GM12878 (cell line): ENCODE data around the gene FAM83G. TPM values are rescaled to one million over a fixed set of nuclear protein-coding genes. Genes with fewer than 3 reads are reported as not detected.

Experiments used
- ATAC-seq: fragments of 200-7000 bp; cut with Tn5 transposase; 3 replicates; pipeline ENCODE4 v1.9.1; 2020; ENCODE audit warnings: mild to moderate bottlenecking, moderate library complexity
- BruUV-seq: library from RNA; stranded (reverse); fragments of 400-500 nt; replicated peaks from 2 replicates; lab custom pipeline; 2021; lab: Mats Ljungman, UMichigan
- CTCF ChIA-PET: fragments of 300-600 bp; sonication (Branson Sonifier 250); formaldehyde crosslinking; extraction: SDS; loops from one replicate; lab custom pipeline; 2021; ENCODE audit warnings: inconsistent platforms; lab: Yijun Ruan, JAX
- POLR2A ChIA-PET: fragments of 350-600 bp; formaldehyde crosslinking; extraction: SDS; loops from one replicate; lab custom pipeline; 2021; ENCODE audit warnings: inconsistent platforms; lab: Charles Lee
- RAD21 ChIA-PET: fragments of 300-600 bp; sonication (Branson Sonifier 250); formaldehyde crosslinking; loops from one replicate; lab custom pipeline; 2023; ENCODE audit warnings: antibody characterized with exemption; ENCODE audit not compliant: unreplicated experiment; lab: Charles Lee
- SMC1A ChIA-PET: fragments of 300-600 bp; sonication (Branson Sonifier 250); formaldehyde crosslinking; loops from one replicate; lab custom pipeline; 2023; ENCODE audit not compliant: unreplicated experiment, uncharacterized antibody; lab: Charles Lee
- DNase-seq: peaks from one replicate; pipeline ENCODE4 v3.0.0-alpha.2; 2011; ENCODE audit warnings: low read depth, low spot score
- FAIRE-seq: peaks from 3 replicates; lab custom pipeline; 2011; peaks lifted over from hg19 to GRCh38; lab: Jason Lieb, UNC
- H2AFZ ChIP-seq: 2 replicates; pipeline ENCODE4 v1.6.0; 2011; ENCODE audit warnings: low read depth, low read length, control low read depth; ENCODE audit not compliant: control insufficient read depth
- H3K27ac ChIP-seq: 2 replicates; pipeline ENCODE4 v1.5.1; 2011; ENCODE audit warnings: control low read depth; ENCODE audit not compliant: control insufficient read depth, insufficient read depth
- H3K27me3 ChIP-seq, 2 experiments: replicated peaks in 1 of 2; 2 replicates each; pipeline versions ENCODE4 v1.6.0 to v1.6.1; 2011; ENCODE audit warnings: low read length in 1 of 2; ENCODE audit not compliant: control insufficient read depth in 2 of 2, insufficient read depth in 2 of 2
- H3K36me3 ChIP-seq, 2 experiments: 2 replicates each; pipeline ENCODE4 v1.5.1; 2011; ENCODE audit warnings: low read length in 1 of 2; ENCODE audit not compliant: control insufficient read depth in 2 of 2, insufficient read depth in 2 of 2
- H3K4me1 ChIP-seq: 2 replicates; pipeline ENCODE4 v1.6.1; 2011; ENCODE audit warnings: mild to moderate bottlenecking, low read length, moderate library complexity, mixed read lengths; ENCODE audit not compliant: control insufficient read depth, insufficient read depth
- H3K4me2 ChIP-seq: 2 replicates; pipeline ENCODE4 v1.6.0; 2011; ENCODE audit warnings: control low read depth; ENCODE audit not compliant: control insufficient read depth, insufficient read depth
- H3K4me3 ChIP-seq: fragments of 200-600 bp; sonication (generic); 2 replicates; pipeline ENCODE4 v1.5.1; 2016
- H3K79me2 ChIP-seq: 2 replicates; pipeline ENCODE4 v1.6.0; 2011; ENCODE audit warnings: low read length; ENCODE audit not compliant: control insufficient read depth, insufficient read depth
- H3K9ac ChIP-seq: 2 replicates; pipeline ENCODE4 v1.8.0; 2011; ENCODE audit warnings: low read length, control low read depth, mixed read lengths; ENCODE audit not compliant: control insufficient read depth, insufficient read depth
- H3K9me3 ChIP-seq: replicated peaks from 3 replicates; pipeline ENCODE4 v1.5.1; 2011; ENCODE audit warnings: mild to moderate bottlenecking, low read length; ENCODE audit not compliant: control insufficient read depth, insufficient read depth
- H4K20me1 ChIP-seq: 2 replicates; pipeline ENCODE4 v1.6.0; 2011; ENCODE audit not compliant: control insufficient read depth, insufficient read depth
- CEBPB ChIP-seq, 2 experiments: fragments of 150-350 bp in 1 of 2; IDR thresholded peaks; 2 replicates each; pipeline ENCODE4 v1.6.1; 2012 to 2014; ENCODE audit warnings: low read depth in 2 of 2, low read length in 2 of 2, borderline replicate concordance in 1 of 2, inconsistent platforms in 1 of 2
- CREM ChIP-seq: IDR thresholded peaks from 2 replicates; pipeline ENCODE4 v1.6.1; 2014; ENCODE audit warnings: antibody characterized with exemption, low read depth
- HSF1 ChIP-seq: fragments of 150-350 bp; IDR thresholded peaks from 2 replicates; pipeline ENCODE4 v1.6.1; 2014; ENCODE audit warnings: mild to moderate bottlenecking, low read depth, low read length
- IRF5 ChIP-seq: fragments of 450-650 bp; IDR thresholded peaks from 2 replicates; pipeline ENCODE4 v1.6.1; 2017; ENCODE audit warnings: borderline replicate concordance
- MEF2B ChIP-seq: fragments of 450-650 bp; IDR thresholded peaks from 2 replicates; pipeline ENCODE4 v1.6.1; 2018; ENCODE audit warnings: mild to moderate bottlenecking, moderate library complexity; ENCODE audit not compliant: partially characterized antibody, poor library complexity, severe bottlenecking
- NKRF ChIP-seq: fragments of 450-650 bp; conservative IDR thresholded peaks from 2 replicates; pipeline ENCODE4 v1.6.1; 2017; ENCODE audit warnings: mild to moderate bottlenecking, moderate library complexity
- PAX8 ChIP-seq: fragments of 450-650 bp; IDR thresholded peaks from 2 replicates; pipeline ENCODE4 v1.6.1; 2017; ENCODE audit warnings: mild to moderate bottlenecking, moderate library complexity
- TAF1 ChIP-seq: IDR thresholded peaks from 2 replicates; pipeline ENCODE4 v1.6.1; 2011; ENCODE audit warnings: mild to moderate bottlenecking, low read depth, low read length, borderline replicate concordance
- TCF7 ChIP-seq: IDR thresholded peaks from 2 replicates; pipeline ENCODE4 v1.6.1; 2014; ENCODE audit warnings: antibody characterized with exemption, borderline replicate concordance
- USF2 ChIP-seq: IDR thresholded peaks from 2 replicates; pipeline ENCODE4 v1.6.1; 2011; ENCODE audit warnings: low read depth, low read length, improper control_type of control experiment, borderline replicate concordance
- ZBTB40 ChIP-seq: fragments of 450-650 bp; IDR thresholded peaks from 2 replicates; pipeline ENCODE4 v1.6.1; 2016; ENCODE audit warnings: mild to moderate bottlenecking, moderate library complexity, borderline replicate concordance
- ZNF24 ChIP-seq: fragments of 450-650 bp; IDR thresholded peaks from 2 replicates; pipeline ENCODE4 v1.6.1; 2017; ENCODE audit warnings: antibody characterized with exemption, mild to moderate bottlenecking
- in situ Hi-C: fragments of 300-500 bp; cut with MboI; formaldehyde crosslinking; loops from 9 replicates; pipeline ENCODE4 v1.14.3; 2018; ENCODE audit warnings: mixed read lengths
- intact Hi-C: fragments of 100-400 bp; cut with micrococcal nuclease; formaldehyde crosslinking; loops from one replicate; pipeline ENCODE4 v1.14.2; 2022; ENCODE audit not compliant: unreplicated experiment
- polyA plus RNA-seq, 11 experiments: library from polyadenylated mRNA; depleted of rRNA in 4 of 11; unstranded in 6 of 11; stranded (reverse) in 5 of 11; fragments of >200 nt; fragmentation: Nextera tagmentation in 4 of 11; fragmentation: Illumina TruSeq in 1 of 11; extraction: Ambion mirVana in 4 of 11; extraction: Trizol in 1 of 11; gene quantifications; 1 replicate in 1 of 11; 2 replicates in 10 of 11; pipeline versions ENCODE4 v1.2.1 to v1.2.3, GENCODE V29; 2011 to 2016; ENCODE audit warnings: inconsistent platforms in 2 of 11, missing spikeins in 2 of 11, low read depth in 1 of 11
- total RNA-seq, 4 experiments: library from RNA; depleted of rRNA in 3 of 4; stranded (reverse); fragments of >200 nt in 3 of 4; fragmentation: Illumina TruSeq in 1 of 4; extraction: Trizol in 1 of 4; gene quantifications; 2 replicates each; pipeline versions ENCODE4 v1.2.1 to v1.2.3, GENCODE V29; 2013 to 2021

FAM83G gene
- total and polyA plus RNA-seq, 10 of the 15 experiments (the other 5 are each of a cell fraction or from before 2014, with no cell fraction given), result 0.03 to 16.7 (median 6.5) TPM

GRCh38 chr17:19009970-19010369, 5.4 kb upstream of the FAM83G start (continued):
- TF ChIP-seq ZBTB40 (no peak), TCF7 (no peak), CREM (no peak), USF2 (no peak), IRF5 (no peak)

- ATAC-seq (no peak), DNase-seq (no peak), FAIRE-seq (no peak)
- H3K4me2 ChIP-seq, result no peak overlapping the region
- no peaks in the 10 kb centered on the region for H4K20me1 ChIP-seq
- ChIA-PET SMC1A (no interaction called here), RAD21 (no interaction called here), CTCF (no interaction called here), POLR2A (no interaction called here)
- H3K27me3 ChIP-seq, result no peaks in the 10 kb centered on the region
- H3K27ac ChIP-seq, result no peak overlapping the region
- peaks cover 12% of the 10 kb centered on the region for H3K79me2 ChIP-seq
- in situ Hi-C loops, result no loop called here
- intact Hi-C loops, result no loop called here
- H3K36me3 ChIP-seq, result no peaks in the 10 kb centered on the region; a peak in 1 of 4 replicates
- H3K4me3 ChIP-seq, result no peak overlapping the region
- no peaks in the 10 kb centered on the region for H3K9me3 ChIP-seq
- no peak overlapping the region for H3K9ac ChIP-seq
- no peak overlapping the region for H2AFZ ChIP-seq
- H3K4me1 ChIP-seq, result peaks cover 21% of the 10 kb centered on the region
- no TSS peak for BruUV-seq
- no peak for TF ChIP-seq CEBPB (IDR thresholded peaks at IDR 0.05; ENCODE audit: borderline replicate concordance in 1 of 2, low read depth in 2 of 2, low read length in 2 of 2)
- no peak for TF ChIP-seq ZNF24
- TF ChIP-seq TAF1, result no peak
- no peak for TF ChIP-seq HSF1
- TF ChIP-seq NKRF, result no peak
- TF ChIP-seq PAX8, result no peak
- no peak for TF ChIP-seq MEF2B
Measured at GRCh38 chr17:19006698-19007097, 2.1 kb upstream of the FAM83G start.
